ENCODE measurements around the gene ING2. TPM values are rescaled to one million over a fixed set of nuclear protein-coding genes. Genes with fewer than 3 reads are reported as not detected.

ING2 gene
- polyA plus RNA-seq, 1 donor = 15.3 TPM

DNA sequence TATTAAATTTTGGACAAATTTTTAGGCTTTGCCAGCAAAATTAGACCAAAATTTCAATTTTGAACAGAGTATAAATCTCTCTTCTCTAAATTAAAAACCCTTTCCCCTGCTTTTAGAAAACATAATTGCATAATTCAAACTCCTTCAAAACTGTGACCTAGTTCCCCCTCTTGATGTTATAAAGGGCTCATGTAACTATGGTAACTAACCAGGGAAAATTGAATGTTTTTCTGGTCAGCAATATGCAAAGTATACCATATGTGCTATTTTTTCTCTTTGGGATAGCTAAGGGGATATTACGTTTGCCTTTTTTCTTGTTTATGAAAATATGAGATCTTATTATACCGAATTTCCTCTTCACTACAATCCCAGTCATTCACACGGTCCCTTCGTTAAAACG, 5.1 kb upstream of the ING2 start:
- no peak for DNase-seq

DNA sequence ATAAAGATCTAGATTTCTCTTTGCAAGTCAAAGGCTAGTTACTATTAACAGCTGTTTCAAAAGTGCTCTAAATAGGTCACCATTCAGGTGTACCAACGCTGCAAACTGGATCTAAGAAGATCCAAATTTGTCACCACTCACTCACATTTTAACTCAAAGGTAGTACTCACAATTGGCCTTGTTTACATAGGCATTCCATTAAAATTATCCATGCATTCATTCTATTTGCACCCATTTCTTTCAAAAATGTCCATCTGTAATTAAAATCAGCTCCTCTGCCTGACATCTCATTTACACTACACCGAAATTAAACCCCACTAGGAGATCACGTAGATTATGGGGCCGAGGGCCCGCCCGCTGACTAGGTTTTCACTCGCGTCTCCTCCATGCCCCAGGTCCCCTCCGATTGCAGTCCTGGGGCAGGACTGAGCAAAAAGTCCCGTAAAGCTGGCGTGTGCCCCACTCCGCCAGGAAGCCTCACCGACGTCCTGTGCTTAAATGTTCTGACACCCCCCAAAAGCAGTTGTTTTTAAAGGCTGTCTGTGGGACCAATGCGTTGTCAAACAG, 1.3 kb upstream of the ING2 start:
- DNase-seq = no peak

- peak; percentile 99 for DNase-seq
Observed at GRCh38 chr4:183504064-183504929, 561 bp upstream of the ING2 start.

DNA sequence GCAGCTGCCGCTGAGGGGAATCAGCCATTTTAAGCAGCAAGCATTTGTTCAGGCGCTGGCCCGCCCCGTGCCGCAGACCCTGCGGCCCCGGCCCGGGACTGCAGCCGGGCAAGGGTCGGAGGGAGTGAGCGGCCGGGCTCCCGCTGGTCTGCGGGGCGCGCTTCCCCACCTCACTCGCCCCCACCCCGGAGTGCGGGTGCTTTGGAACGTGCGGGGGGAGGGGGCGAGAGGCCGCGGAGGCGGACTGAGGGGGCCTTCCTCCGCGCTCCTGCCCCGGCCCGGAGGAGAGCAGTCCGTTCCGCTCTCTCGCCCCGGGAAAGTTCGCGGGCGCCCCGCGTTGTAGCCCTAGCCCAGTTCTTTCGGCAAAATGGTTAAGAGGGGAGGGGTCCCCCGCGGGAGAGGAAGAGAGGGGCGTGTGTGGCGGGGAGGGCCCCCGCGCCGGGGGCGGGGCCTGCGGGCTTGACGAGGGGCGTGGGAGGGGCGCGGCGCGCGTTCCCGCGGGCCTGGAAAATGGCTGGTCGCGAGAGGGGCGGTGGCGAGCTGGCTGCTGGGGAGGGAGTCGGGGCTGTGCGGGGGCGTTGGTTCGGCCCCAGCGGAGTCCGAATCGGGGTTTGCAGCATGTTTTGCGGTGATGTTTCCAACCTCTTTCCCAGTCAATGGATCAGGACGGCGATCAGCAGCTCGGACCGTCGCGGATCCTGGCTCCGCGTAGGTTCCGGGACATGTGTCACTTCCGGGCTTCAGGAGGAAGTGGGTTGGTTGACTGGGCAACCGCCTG, 942 bp downstream of the ING2 start:
- DNase-seq = peak; percentile 94

GRCh38 chr4:183506389-183506735, 1.5 kb downstream of the ING2 start:
- no peak for DNase-seq

GRCh38 chr4:183507925-183508696, 3.3 kb downstream of the ING2 start:
- no peak for DNase-seq

- DNase-seq = no peak
Observed at GRCh38 chr4:183508697-183509335, 4.0 kb downstream of the ING2 start.

DNA sequence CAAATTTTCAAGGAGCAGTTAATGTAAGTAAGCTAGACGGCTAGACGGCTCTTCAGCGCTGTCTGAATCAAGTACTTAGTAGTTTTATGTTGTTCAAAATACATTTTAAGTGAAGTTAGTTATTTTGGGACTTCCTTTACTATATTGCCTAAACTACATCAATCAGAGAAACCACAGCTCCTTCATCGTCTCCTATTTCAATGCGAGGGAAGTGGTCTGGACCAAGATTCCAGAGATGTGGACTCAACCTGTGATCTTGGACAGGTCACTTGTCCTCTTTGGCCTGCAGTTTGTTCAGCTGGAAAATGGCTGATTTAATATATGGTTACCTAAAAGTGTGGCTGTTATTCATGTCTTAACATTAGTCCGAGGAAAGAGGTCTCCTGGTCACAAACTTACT, 10.6 kb downstream of the ING2 start:
- no peak for DNase-seq

GRCh38 chr4:183517194-183517593, 12.3 kb downstream of the ING2 start:
- no peak for DNase-seq

DNA sequence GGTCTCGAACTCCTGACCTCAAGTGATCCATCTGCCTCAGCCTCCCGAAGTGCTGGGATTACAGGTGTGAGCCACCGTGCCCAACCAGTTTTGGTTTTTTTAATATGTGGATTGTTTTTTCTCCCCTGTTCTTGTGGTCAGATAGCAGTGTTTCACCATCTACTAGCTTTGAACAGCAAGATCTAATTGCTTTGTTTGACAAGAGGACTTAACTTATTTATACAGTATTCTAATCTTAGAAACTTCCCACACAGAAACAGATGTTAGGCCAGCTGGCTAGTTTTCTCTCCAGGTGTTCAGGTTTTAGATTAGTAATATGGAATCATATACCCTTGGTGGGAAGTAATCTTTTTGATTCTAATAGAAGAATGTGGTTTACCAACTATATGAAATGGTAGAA, 12.9 kb downstream of the ING2 start:
- DNase-seq = no peak

GRCh38 chr4:183522821-183523220, 18.0 kb downstream of the ING2 start:
- no peak for DNase-seq

- DNase-seq = no peak
Observed at GRCh38 chr4:183527326-183527725, 22.5 kb downstream of the ING2 start.

- peak; percentile 43 for DNase-seq
Observed at GRCh38 chr4:183532821-183533220, 28.0 kb downstream of the ING2 start.

GRCh38 chr4:183533698-183534097, 28.8 kb downstream of the ING2 start:
- DNase-seq = no peak

GRCh38 chr4:183540410-183541009, 35.7 kb downstream of the ING2 start:
- peak; percentile 36 for DNase-seq

DNA sequence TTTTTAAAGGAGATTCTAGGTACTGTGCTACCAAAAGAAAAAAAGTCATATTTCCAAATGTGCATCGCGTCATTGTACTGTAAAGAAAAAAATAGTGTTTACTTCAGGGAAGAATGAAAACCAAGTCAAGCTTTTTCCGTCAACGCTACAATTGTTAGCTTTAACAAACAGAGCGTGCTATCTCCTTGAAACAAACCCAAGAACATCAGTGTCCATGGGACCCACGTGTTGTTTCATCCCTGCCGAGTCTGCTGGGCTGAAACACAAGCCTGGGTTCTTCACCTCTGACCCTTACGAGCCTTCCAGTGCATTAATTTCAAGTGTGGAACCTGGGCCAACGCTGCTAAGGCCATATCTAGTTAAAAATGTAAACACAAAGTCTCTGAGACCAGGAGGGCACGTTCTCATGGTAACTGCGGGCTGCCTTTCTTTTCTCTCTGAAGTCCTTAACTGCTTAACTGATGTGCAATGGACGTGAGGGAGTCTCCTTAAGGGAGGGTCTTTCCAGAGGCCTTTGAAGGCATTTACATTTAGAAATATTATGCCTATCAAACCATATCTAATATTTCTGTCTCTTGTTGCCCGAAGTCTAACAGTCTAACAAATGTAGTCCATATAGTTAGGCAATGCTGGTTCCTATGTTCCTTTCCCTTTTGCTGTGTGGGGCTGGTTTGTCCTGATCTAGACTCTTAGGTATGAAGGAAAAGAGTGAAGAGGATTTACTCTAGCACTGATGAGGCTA, 36.3 kb downstream of the ING2 start:
- DNase-seq = no peak

GRCh38 chr4:183541752-183542040, 36.8 kb downstream of the ING2 start:
- no peak for DNase-seq

DNA sequence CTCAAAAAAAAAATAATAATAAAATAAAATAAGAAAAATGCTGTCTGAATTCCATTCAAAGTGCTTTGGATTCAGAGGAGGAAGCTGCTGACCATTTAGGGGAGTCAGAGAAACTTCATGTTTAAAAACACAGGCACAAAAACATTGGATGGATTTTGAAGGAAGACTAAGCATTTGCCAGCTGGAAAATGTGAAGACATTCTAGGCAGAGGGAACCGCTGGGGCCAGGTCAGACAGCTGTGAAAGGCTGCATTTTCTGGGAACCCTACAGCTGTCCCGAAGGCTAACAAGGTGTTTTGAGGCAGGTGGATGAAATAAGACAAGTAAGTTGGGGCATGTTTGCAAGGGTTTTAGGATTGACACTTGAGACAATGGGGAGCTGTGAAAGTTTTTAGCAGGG, 38.6 kb downstream of the ING2 start:
- DNase-seq = no peak

- no peak for DNase-seq
Observed at GRCh38 chr4:183544109-183544508, 39.3 kb downstream of the ING2 start.

GRCh38 chr4:183546376-183546775, 41.5 kb downstream of the ING2 start:
- no peak for DNase-seq

DNA sequence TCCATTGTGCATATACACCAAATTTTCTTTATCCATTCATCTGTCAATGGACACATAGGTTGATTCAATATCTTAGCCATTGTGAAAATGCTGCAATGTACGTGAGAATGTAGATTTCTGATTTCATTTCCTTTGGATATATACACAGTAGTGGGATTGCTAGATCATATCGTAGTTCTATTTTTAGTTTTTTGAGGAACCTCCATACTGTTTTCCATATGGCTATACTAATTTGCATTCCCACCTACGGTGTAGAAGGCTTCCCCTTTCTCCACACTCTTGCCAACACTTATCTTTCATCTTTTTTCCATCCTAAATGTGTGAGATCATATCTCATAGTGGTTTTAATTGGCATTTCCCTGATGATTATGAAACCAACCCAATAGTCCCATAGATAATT, 43.4 kb downstream of the ING2 start:
- no peak for DNase-seq

Data from hindlimb muscle (tissue), 1 donor.